Keratinocyte (primary cell): ENCODE results near the gene PCDH9. TPM values are rescaled to one million over a fixed set of nuclear protein-coding genes. Genes with fewer than 3 reads are reported as not detected.

Experiments used
- DNase-seq: peaks from one replicate; pipeline ENCODE4 v3.0.0-alpha.2; 2011; ENCODE audit warnings: low read depth, missing footprints, low spot score
- FAIRE-seq: peaks from 2 replicates; lab custom pipeline; 2011; peaks lifted over from hg19 to GRCh38; lab: Jason Lieb, UNC
- H2AFZ ChIP-seq: 2 replicates; pipeline ENCODE4 v1.6.0; 2012; ENCODE audit warnings: low read length, control low read depth, inconsistent platforms; ENCODE audit not compliant: control insufficient read depth
- H3K27ac ChIP-seq: 2 replicates; pipeline ENCODE4 v1.5.1; 2011; ENCODE audit warnings: low read length; ENCODE audit not compliant: control insufficient read depth, insufficient read depth
- H3K27me3 ChIP-seq: 3 replicates; pipeline ENCODE4 v1.6.0; 2011; ENCODE audit warnings: low read length; ENCODE audit not compliant: control insufficient read depth, insufficient read depth; ENCODE audit errors: extremely low read depth
- H3K36me3 ChIP-seq, 2 experiments: 2 replicates in 1 of 2; 3 replicates in 1 of 2; pipeline ENCODE4 v1.5.1; 2011; ENCODE audit warnings: low read length in 2 of 2, mild to moderate bottlenecking in 1 of 2; ENCODE audit not compliant: control insufficient read depth in 2 of 2, insufficient read depth in 2 of 2; ENCODE audit errors: extremely low read depth in 1 of 2
- H3K4me1 ChIP-seq: 3 replicates; pipeline ENCODE4 v1.5.1; 2011; ENCODE audit warnings: low read length; ENCODE audit not compliant: control insufficient read depth, insufficient read depth; ENCODE audit errors: extremely low read depth
- H3K4me2 ChIP-seq: 3 replicates; pipeline ENCODE4 v1.6.0; 2011; ENCODE audit warnings: low read depth, low read length; ENCODE audit not compliant: control insufficient read depth, insufficient read depth; ENCODE audit errors: extremely low read depth
- H3K4me3 ChIP-seq, 3 experiments: fragments of 200-600 bp in 1 of 3; sonication (generic) in 1 of 3; 2 replicates in 2 of 3; 3 replicates in 1 of 3; pipeline ENCODE4 v1.5.1; 2011 to 2016; ENCODE audit warnings: low read length in 3 of 3, mild to moderate bottlenecking in 3 of 3, control low read depth in 2 of 3, inconsistent platforms in 1 of 3, low read depth in 1 of 3, mixed read lengths in 1 of 3, mixed run types in 1 of 3, moderate library complexity in 1 of 3; ENCODE audit not compliant: control insufficient read depth in 2 of 3, insufficient read depth in 2 of 3; ENCODE audit errors: extremely low read depth in 1 of 3
- H3K79me2 ChIP-seq: 2 replicates; pipeline ENCODE4 v1.6.0; 2012; ENCODE audit warnings: low read length; ENCODE audit not compliant: control insufficient read depth, insufficient read depth
- H3K9ac ChIP-seq: 3 replicates; pipeline ENCODE4 v1.6.0; 2011; ENCODE audit warnings: low read length; ENCODE audit not compliant: control insufficient read depth, insufficient read depth; ENCODE audit errors: extremely low read depth
- H3K9me1 ChIP-seq: 3 replicates; pipeline ENCODE4 v1.6.0; 2011; ENCODE audit warnings: low read length; ENCODE audit not compliant: control insufficient read depth, insufficient read depth; ENCODE audit errors: extremely low read depth
- H3K9me3 ChIP-seq: 2 replicates; pipeline ENCODE4 v1.5.1; 2012; ENCODE audit warnings: low read depth, low read length; ENCODE audit not compliant: control insufficient read depth
- H4K20me1 ChIP-seq: 3 replicates; pipeline ENCODE4 v1.6.0; 2011; ENCODE audit warnings: low read length; ENCODE audit not compliant: control insufficient read depth, insufficient read depth; ENCODE audit errors: extremely low read depth
- CTCF ChIP-seq, 3 experiments: IDR thresholded peaks in 1 of 3; conservative IDR thresholded peaks in 1 of 3; optimal IDR thresholded peaks in 1 of 3; 2 replicates in 2 of 3; 3 replicates in 1 of 3; pipeline versions ENCODE3 to v1.5.1; 2011; ENCODE audit warnings: low read length in 3 of 3, mild to moderate bottlenecking in 3 of 3, moderate library complexity in 2 of 3, control low read depth in 1 of 3, inconsistent platforms in 1 of 3; ENCODE audit not compliant: insufficient read depth in 2 of 3; ENCODE audit errors: extremely low read depth in 1 of 3
- EZH2 ChIP-seq: IDR thresholded peaks from one replicate; pipeline ENCODE4 v1.6.1; 2012; ENCODE audit warnings: inconsistent platforms, mild to moderate bottlenecking, low read length, moderate library complexity
- dilution Hi-C: fragments of 300-500 bp; cut with MboI; formaldehyde crosslinking; loops from one replicate; pipeline ENCODE4 v1.7.0; 2020; ENCODE audit warnings: low sequenced_read_pairs; ENCODE audit not compliant: extremely low pct_ligation_motif_present
- polyA plus RNA-seq, 5 experiments: library from polyadenylated mRNA; depleted of rRNA in 3 of 5; stranded (reverse) in 3 of 5; stranded (forward) in 1 of 5; unstranded in 1 of 5; fragments of >200 nt; gene quantifications; 1 replicate in 1 of 5; 2 replicates in 3 of 5; 3 replicates in 1 of 5; pipeline versions ENCODE4 v1.2.1 to v1.2.3, GENCODE V29; 2011 to 2012; ENCODE audit warnings: missing spikeins in 2 of 5, low read depth in 1 of 5, low replicate concordance in 1 of 5

PCDH9 gene
- polyA plus RNA-seq, 1 donor (not counting 4 experiments of a cell fraction or from before 2014, with no cell fraction given): 0.21 TPM

DNA sequence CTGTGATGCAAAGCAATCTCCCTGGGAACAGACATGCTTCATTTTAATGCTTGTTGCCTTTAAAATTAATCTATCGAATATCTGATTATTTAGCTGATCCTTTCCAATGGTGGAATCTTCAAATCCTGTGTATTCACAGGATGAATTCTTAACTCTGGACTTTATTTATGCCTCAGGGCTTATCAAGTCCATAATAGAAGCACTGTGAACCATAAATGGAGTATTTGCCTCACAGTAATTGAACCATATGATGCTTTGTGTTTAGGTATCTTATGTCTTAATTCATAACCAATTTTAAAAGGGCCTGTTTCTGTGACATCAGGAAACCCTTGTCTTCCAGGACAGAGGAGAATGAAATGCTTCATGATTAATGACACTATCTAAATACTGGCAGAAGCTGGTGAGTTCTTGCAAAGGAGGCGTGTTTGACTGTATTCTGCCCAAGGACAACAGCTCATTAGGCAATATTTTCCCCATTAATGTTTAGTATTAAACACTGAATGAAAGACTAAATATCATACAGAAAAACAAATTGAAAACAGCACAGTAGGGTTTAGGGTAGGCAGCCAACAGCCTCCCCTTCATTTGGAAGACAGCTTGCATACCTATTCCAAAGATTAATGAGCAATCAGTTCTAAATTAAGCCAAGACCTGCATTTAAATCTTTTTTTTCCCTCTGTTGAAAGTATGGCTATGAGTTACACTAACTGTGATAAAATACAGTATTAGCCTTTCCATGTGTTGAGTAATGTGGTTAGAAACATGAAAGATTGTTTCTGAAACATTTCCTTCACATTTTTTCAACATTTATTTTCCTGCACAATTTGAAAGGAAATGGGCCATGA, 709.4 kb downstream of the PCDH9 start:
- no peak overlapping the region for H3K27ac ChIP-seq
- FAIRE-seq (no peak), DNase-seq (no peak)
- H3K9ac ChIP-seq: no peak overlapping the region
- no peak overlapping the region for H3K4me2 ChIP-seq
- no peak for TF ChIP-seq EZH2
- TF ChIP-seq CTCF (optimal IDR thresholded peaks at IDR 0.05 in 1 of 3, IDR thresholded peaks at IDR 0.05 in 1 of 3, conservative IDR thresholded peaks at IDR 0.05 in 1 of 3; ENCODE audit: extremely low read depth in 1 of 3, insufficient read depth in 2 of 3, low read length in 3 of 3): no peak
- H3K27me3 ChIP-seq: no peaks in the 10 kb centered on the region
- H3K9me3 ChIP-seq: no peaks in the 10 kb centered on the region
- H3K79me2 ChIP-seq: no peaks in the 10 kb centered on the region
- H2AFZ ChIP-seq: no peak overlapping the region
- H3K4me3 ChIP-seq: no peak overlapping the region
- H3K4me1 ChIP-seq: no peaks in the 10 kb centered on the region
- H3K9me1 ChIP-seq: no peaks in the 10 kb centered on the region
- H3K36me3 ChIP-seq: no peaks in the 10 kb centered on the region
- dilution Hi-C loops: no loop called here
- no peaks in the 10 kb centered on the region for H4K20me1 ChIP-seq

DNA sequence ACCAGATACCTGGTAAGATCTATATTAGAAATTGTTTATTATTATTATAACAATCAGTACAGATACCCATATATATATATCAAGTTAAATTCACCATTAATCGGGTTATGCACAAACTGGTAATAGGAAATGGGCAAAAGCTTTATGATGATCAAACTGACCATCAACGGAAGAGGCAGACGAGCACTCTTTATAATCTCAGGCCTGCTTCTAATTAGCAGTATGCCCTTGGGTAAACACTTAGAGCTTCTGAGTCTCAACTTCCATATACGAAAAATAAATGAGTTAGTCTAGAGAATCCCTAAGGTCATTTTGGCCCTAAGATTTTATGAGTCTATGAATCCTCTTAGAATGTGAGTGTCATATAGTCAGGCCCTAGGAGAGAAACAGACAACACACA, 710.9 kb downstream of the PCDH9 start:
- Histone ChIP-seq H3K27ac (no peak overlapping the region), H3K9me3 (no peaks in the 10 kb centered on the region), H3K9me1 (no peaks in the 10 kb centered on the region), H3K4me1 (no peaks in the 10 kb centered on the region), H3K4me3 (no peak overlapping the region), H3K9ac (no peak overlapping the region), H3K27me3 (no peaks in the 10 kb centered on the region), H2AFZ (no peak overlapping the region), H3K79me2 (no peaks in the 10 kb centered on the region), H4K20me1 (no peaks in the 10 kb centered on the region), H3K4me2 (no peak overlapping the region), H3K36me3 (no peaks in the 10 kb centered on the region)
- TF ChIP-seq EZH2: no peak
- TF ChIP-seq CTCF (optimal IDR thresholded peaks at IDR 0.05 in 1 of 3, IDR thresholded peaks at IDR 0.05 in 1 of 3, conservative IDR thresholded peaks at IDR 0.05 in 1 of 3; ENCODE audit: extremely low read depth in 1 of 3, insufficient read depth in 2 of 3, low read length in 3 of 3): no peak
- dilution Hi-C loops: no loop called here
- FAIRE-seq (no peak), DNase-seq (no peak)
